ENCODE measurements around the gene TMSB4X. TPM values are rescaled to one million over a fixed set of nuclear protein-coding genes. Genes with fewer than 3 reads are reported as not detected.
"Not testable (repeated sequence)": the region's sequence is repeated elsewhere in the genome, so short reads cannot be mapped to it uniquely, and the experiment has no call there.

TMSB4X gene
- total RNA-seq, 4 donors from 2014 or later, result 3,072 to 3,725 (median 3,326) TPM

DNA sequence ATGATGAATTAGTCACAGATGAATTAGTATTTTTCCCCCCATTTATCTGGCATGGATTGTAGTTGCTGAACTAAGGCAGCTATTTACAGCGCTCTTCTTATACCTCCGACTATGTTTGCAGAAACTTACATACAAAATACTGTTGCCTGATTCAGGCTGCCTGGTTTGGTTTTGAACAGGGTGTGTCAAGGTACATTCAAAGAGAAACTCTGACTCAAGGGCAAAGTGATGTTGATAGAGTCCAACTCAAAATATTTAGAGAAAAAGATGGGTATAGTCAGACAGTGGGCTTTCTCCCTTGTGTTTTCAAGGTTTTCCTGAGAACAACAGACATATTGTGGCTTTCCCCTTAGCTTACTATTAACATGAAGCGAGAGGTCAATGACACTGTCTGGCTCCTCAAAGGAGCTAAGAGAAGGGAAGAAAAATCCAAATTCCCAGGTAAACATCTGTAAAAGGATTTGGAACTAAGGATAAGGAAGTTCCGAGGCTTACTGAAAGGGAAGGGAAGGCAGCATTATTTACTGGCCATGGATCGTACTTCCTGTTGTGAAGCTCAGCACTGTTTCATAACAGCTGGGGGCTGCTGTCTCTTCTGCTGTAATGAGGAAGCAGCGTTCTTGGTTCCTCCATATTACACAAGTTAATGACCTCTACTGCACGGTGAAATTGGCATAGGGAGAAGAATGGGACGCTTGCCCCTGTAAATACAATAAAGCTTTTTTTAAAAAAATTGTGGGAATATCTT, 38.6 kb downstream of the TMSB4X start:
- peaks cover under 1 to 22% (median 5%) of the 10 kb centered on the region in 4 donors for H3K4me1 ChIP-seq
- no peaks in the 10 kb centered on the region for H3K9me3 ChIP-seq
- no peaks in the 10 kb centered on the region for H3K27me3 ChIP-seq
- TF ChIP-seq, protein P1, sequence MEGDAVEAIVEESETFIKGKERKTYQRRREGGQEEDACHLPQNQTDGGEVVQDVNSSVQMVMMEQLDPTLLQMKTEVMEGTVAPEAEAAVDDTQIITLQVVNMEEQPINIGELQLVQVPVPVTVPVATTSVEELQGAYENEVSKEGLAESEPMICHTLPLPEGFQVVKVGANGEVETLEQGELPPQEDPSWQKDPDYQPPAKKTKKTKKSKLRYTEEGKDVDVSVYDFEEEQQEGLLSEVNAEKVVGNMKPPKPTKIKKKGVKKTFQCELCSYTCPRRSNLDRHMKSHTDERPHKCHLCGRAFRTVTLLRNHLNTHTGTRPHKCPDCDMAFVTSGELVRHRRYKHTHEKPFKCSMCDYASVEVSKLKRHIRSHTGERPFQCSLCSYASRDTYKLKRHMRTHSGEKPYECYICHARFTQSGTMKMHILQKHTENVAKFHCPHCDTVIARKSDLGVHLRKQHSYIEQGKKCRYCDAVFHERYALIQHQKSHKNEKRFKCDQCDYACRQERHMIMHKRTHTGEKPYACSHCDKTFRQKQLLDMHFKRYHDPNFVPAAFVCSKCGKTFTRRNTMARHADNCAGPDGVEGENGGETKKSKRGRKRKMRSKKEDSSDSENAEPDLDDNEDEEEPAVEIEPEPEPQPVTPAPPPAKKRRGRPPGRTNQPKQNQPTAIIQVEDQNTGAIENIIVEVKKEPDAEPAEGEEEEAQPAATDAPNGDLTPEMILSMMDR (IDR thresholded peaks at IDR 0.05), result no peak
- H3K4me3 ChIP-seq, result no peak overlapping the region
- DNase-seq (ENCODE audit: extremely low spot score), result no peak
- intact Hi-C loops (cut with DNase I), result no loop called here
- peak overlapping the region in 2 of 4 donors; percentile 10 to 32 for H3K27ac ChIP-seq (replicated peaks in 1 of 4)
- WGBS, result 54% methylated on average over 8 of the region's 8 CpGs
- no peaks in the 10 kb centered on the region for H3K36me3 ChIP-seq

DNA sequence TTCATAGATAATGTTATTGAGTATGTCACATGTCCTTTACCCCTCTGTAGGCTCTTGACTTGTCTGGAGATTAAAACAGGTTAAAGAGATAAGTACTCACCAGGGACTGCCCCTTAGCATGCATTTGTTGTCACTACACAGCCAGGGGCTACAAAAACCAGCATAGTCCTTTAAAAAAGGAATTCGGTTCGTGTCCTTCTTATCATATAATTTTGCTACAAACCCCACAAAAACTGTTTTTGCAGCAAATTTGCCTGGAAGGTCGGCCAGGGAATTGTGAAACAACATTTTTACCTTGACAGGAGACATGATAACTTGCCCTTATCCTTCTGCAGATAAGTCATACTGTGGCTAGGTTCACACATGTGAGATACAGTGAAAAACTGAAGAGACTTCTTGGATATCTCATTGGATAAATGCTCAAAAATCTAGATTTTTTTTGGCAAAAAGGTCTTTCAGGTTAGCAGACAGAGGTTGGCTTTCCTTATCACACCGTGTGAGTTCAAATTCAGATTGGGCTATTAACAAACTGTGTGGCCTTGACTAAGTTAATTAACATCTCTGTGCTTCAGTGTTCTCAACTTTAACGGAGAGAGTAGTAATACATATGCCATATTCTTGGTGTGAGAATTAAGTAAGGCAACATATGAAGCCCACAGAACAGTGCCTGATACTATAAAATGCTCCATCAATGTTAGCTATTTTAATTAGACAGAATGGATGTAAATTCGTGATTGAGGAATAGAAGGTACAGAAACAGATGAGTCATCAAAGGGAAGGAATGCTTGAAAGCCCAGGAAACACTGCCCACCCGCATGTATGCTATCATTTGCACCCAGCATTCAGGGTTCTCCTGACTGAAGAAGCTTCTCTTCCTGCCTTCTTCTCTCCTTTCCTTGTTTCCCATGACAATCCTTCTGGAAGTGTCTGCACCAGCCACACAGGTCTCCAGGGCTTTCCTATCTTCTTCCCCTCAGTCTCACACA, 39.5 kb downstream of the TMSB4X start:
- H3K4me1 ChIP-seq, result peaks cover 0 to 16% (median 4%) of the 10 kb centered on the region in 4 donors
- no peaks in the 10 kb centered on the region for H3K36me3 ChIP-seq
- H3K27me3 ChIP-seq, result no peaks in the 10 kb centered on the region
- no peaks in the 10 kb centered on the region for H3K9me3 ChIP-seq
- no peak for DNase-seq (ENCODE audit: extremely low spot score)
- H3K27ac ChIP-seq (replicated peaks in 1 of 4), result no peak overlapping the region
- intact Hi-C loops (cut with DNase I), result no loop called here
- no peak for TF ChIP-seq EP300 (IDR thresholded peaks at IDR 0.05)
- TF ChIP-seq, protein P1 (IDR thresholded peaks at IDR 0.05), result no peak
- no peak for TF ChIP-seq POLR2A (IDR thresholded peaks at IDR 0.05; ENCODE audit: low read depth)
- no peak for TF ChIP-seq POLR2AphosphoS5 (IDR thresholded peaks at IDR 0.05)
- 65% methylated on average over 7 of the region's 7 CpGs for WGBS
- H3K4me3 ChIP-seq, result no peak overlapping the region

GRCh38 chrX:13015536-13016236, 40.8 kb downstream of the TMSB4X start:
- H3K27ac ChIP-seq (replicated peaks in 1 of 4), result no peak overlapping the region
- no peaks in the 10 kb centered on the region for H3K36me3 ChIP-seq
- no peak for TF ChIP-seq EP300 (IDR thresholded peaks at IDR 0.05)
- TF ChIP-seq, protein P1 (IDR thresholded peaks at IDR 0.05), result no peak
- TF ChIP-seq POLR2A (IDR thresholded peaks at IDR 0.05; ENCODE audit: low read depth), result no peak
- TF ChIP-seq POLR2AphosphoS5 (IDR thresholded peaks at IDR 0.05), result no peak
- no peak for DNase-seq (ENCODE audit: extremely low spot score)
- H3K4me3 ChIP-seq, result no peak overlapping the region
- WGBS, result 54% methylated on average over 3 of the region's 3 CpGs
- H3K4me1 ChIP-seq, result peaks cover 0 to 12% (median 4%) of the 10 kb centered on the region in 4 donors
- intact Hi-C loops (cut with DNase I), result no loop called here
- H3K27me3 ChIP-seq, result no peaks in the 10 kb centered on the region
- no peaks in the 10 kb centered on the region for H3K9me3 ChIP-seq

DNA sequence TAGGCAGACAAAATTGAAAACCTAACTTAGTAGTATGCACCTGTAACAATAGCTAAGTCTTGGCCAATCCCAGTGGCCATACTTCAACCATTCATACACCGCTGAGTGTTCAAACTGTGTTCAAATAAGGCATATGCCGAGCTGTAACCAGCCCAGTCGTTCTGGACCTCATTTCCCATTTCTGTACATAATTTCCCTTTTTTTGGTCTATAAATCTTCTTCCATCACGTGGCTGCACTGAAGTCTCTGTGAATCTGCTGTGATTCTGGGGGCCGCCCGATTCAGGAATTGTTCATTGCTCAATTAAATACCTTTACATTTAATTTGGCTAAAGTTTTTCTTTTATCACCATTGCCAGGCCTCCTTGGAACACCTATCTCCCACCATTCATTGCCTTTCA, 41.8 kb downstream of the TMSB4X start:
- DNase-seq (ENCODE audit: extremely low spot score), result not testable (repeated sequence)

GRCh38 chrX:13022926-13023325, 48.0 kb downstream of the TMSB4X start:
- 60% methylated on average over 2 of the region's 2 CpGs for WGBS
- Histone ChIP-seq H3K4me1 (peaks cover 0 to 4% (median 0%) of the 10 kb centered on the region in 4 donors), H3K36me3 (no peaks in the 10 kb centered on the region), H3K4me3 (no peak overlapping the region), H3K27ac (replicated peaks in 1 of 4) (no peak overlapping the region), H3K27me3 (no peaks in the 10 kb centered on the region), H3K9me3 (no peaks in the 10 kb centered on the region)
- intact Hi-C loops (cut with DNase I), result no loop called here
- DNase-seq (ENCODE audit: extremely low spot score), result no peak
- TF ChIP-seq EP300 (IDR thresholded peaks at IDR 0.05) (no peak), POLR2A (IDR thresholded peaks at IDR 0.05; ENCODE audit: low read depth) (no peak), POLR2AphosphoS5 (IDR thresholded peaks at IDR 0.05) (no peak)
- TF ChIP-seq, protein P1 (IDR thresholded peaks at IDR 0.05), result no peak

More for the DNA sequence above, 41.8 kb downstream of the TMSB4X start:
- H3K4me3 ChIP-seq; intact Hi-C loops (cut with DNase I); H3K27ac ChIP-seq (replicated peaks in 1 of 4); H3K36me3 ChIP-seq; H3K27me3 ChIP-seq; H3K9me3 ChIP-seq: not testable (repeated sequence)
- WGBS, result 72% methylated on average over 6 of the region's 6 CpGs
- H3K4me1 ChIP-seq, result peaks cover 0 to 12% (median 4%) of the 10 kb centered on the region in 4 donors
